Progenitor cell of endocrine pancreas (in vitro differentiated cells): ENCODE measurements around the gene TRIM68. TPM values are rescaled to one million over a fixed set of nuclear protein-coding genes. Genes with fewer than 3 reads are reported as not detected.

Source experiments
- DNase-seq: peaks from one replicate; pipeline ENCODE4 v3.0.0; 2021; ENCODE audit warnings: low spot score; ENCODE audit not compliant: unreplicated experiment
- H3K27ac Mint-ChIP-seq: 2 replicates; pipeline ENCODE4 v1.8.0; 2021; ENCODE audit warnings: mild to moderate bottlenecking, moderate library complexity, mixed read lengths
- H3K27me3 Mint-ChIP-seq: 2 replicates; pipeline ENCODE4 v1.8.0; 2021; ENCODE audit warnings: mixed read lengths
- H3K36me3 Mint-ChIP-seq: 2 replicates; pipeline ENCODE4 v1.8.0; 2022; ENCODE audit warnings: mixed read lengths; ENCODE audit not compliant: insufficient read depth
- H3K4me1 Mint-ChIP-seq: 2 replicates; pipeline ENCODE4 v1.8.0; 2021; ENCODE audit warnings: low read depth, mixed read lengths
- H3K4me3 Mint-ChIP-seq: 2 replicates; pipeline ENCODE4 v1.8.0; 2021; ENCODE audit warnings: low read depth, mild to moderate bottlenecking, moderate library complexity, mixed read lengths
- H3K9me3 Mint-ChIP-seq: 2 replicates; pipeline ENCODE4 v1.8.0; 2021; ENCODE audit warnings: low read depth, mixed read lengths
- CTCF ChIP-seq: fragments of 200-600 bp; sonication (generic); IDR thresholded peaks from one replicate; pipeline ENCODE4 v1.5.0; 2021; ENCODE audit warnings: antibody characterized with exemption, mild to moderate bottlenecking; ENCODE audit not compliant: unreplicated experiment
- total RNA-seq: library from RNA; stranded (reverse); gene quantifications from 2 replicates; pipeline ENCODE4 v1.2.1, GENCODE V29; 2021

The TRIM68 gene
- total RNA-seq, 1 donor from 2014 or later = 18.7 TPM

GRCh38 chr11:4580124-4580523, 27.9 kb downstream of the TRIM68 start:
- Mint-ChIP-seq H3K36me3 (no peaks in the 10 kb centered on the region), H3K9me3 (no peaks in the 10 kb centered on the region)
- TF ChIP-seq CTCF = no peak

DNA sequence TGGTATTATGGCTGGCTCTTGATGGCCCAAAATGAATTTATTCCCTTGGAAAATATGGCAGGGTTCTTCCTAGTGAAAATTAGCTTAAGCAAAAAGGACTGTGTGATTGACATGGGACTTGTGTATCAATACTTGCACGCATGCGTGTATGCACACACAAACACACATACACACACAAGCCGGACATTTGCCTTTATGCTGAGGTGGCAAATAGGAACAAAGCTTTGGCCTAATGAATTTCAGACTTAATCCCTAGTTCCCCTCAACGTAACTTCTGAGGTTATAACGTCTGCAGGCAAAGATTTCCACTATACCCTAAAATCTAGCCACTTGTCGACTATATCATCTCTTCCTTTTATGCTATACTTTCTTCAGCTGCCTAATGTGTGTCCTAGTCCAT, 29.4 kb downstream of the TRIM68 start:
- Mint-ChIP-seq H3K9me3 (no peaks in the 10 kb centered on the region), H3K4me3 (no peak overlapping the region), H3K4me1 (peaks cover 5% of the 10 kb centered on the region), H3K27ac (no peak overlapping the region), H3K27me3 (no peaks in the 10 kb centered on the region), H3K36me3 (no peaks in the 10 kb centered on the region)
- no peak for DNase-seq
- no peak for TF ChIP-seq CTCF

More at GRCh38 chr11:4580124-4580523, 27.9 kb downstream of the TRIM68 start:
- H3K4me3 Mint-ChIP-seq = no peak overlapping the region
- no peak for DNase-seq
- peaks cover 5% of the 10 kb centered on the region for H3K27me3 Mint-ChIP-seq
- peaks cover 5% of the 10 kb centered on the region for H3K4me1 Mint-ChIP-seq
- no peak overlapping the region for H3K27ac Mint-ChIP-seq

GRCh38 chr11:4577761-4578160, 30.3 kb downstream of the TRIM68 start:
- no peaks in the 10 kb centered on the region for H3K9me3 Mint-ChIP-seq
- peaks cover 5% of the 10 kb centered on the region for H3K4me1 Mint-ChIP-seq
- no peak overlapping the region for H3K4me3 Mint-ChIP-seq
- no peak overlapping the region for H3K27ac Mint-ChIP-seq
- H3K27me3 Mint-ChIP-seq = no peaks in the 10 kb centered on the region
- no peak for DNase-seq
- H3K36me3 Mint-ChIP-seq = no peaks in the 10 kb centered on the region
- no peak for TF ChIP-seq CTCF

GRCh38 chr11:4576880-4577279, 31.2 kb downstream of the TRIM68 start:
- Mint-ChIP-seq H3K27me3 (no peaks in the 10 kb centered on the region), H3K36me3 (no peaks in the 10 kb centered on the region), H3K4me1 (peaks cover 5% of the 10 kb centered on the region), H3K4me3 (no peak overlapping the region), H3K9me3 (no peaks in the 10 kb centered on the region), H3K27ac (no peak overlapping the region)
- no peak for DNase-seq
- no peak for TF ChIP-seq CTCF

DNA sequence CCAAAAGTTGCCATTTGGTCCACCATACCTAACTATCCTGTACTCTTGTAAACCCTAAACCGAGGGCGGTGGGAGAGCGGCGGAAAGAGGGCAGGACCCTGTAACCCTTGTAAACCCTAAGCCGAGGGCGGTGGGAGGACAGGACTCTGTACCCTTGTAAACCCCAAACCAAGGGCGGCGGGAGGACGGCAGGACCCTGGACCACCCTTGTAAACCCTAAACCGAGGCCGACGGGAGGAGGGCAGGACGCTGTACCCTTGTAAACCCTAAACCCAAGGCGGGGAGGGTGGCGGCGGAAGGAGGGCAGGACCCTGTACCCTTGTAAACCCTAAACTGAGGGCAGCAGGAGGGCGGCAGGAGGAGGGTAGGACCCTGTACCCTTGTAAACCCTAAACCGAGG, 39.0 kb downstream of the TRIM68 start:
- Mint-ChIP-seq H3K9me3 (peaks cover 11% of the 10 kb centered on the region), H3K4me1 (no peaks in the 10 kb centered on the region), H3K27me3 (no peaks in the 10 kb centered on the region), H3K27ac (no peak overlapping the region), H3K4me3 (no peak overlapping the region), H3K36me3 (no peaks in the 10 kb centered on the region)
- no peak for DNase-seq
- TF ChIP-seq CTCF = no peak

GRCh38 chr11:4565371-4565770, 42.7 kb downstream of the TRIM68 start:
- no peak overlapping the region for H3K4me3 Mint-ChIP-seq
- H3K36me3 Mint-ChIP-seq = peaks cover 3% of the 10 kb centered on the region
- peaks cover 23% of the 10 kb centered on the region for H3K9me3 Mint-ChIP-seq
- H3K27ac Mint-ChIP-seq = no peak overlapping the region
- no peaks in the 10 kb centered on the region for H3K27me3 Mint-ChIP-seq
- no peak for DNase-seq
- no peak for TF ChIP-seq CTCF
- H3K4me1 Mint-ChIP-seq = peaks cover 10% of the 10 kb centered on the region
